Cardiac muscle cell (in vitro differentiated cells and primary cell): Measurements from ENCODE around the gene OSM. TPM values are rescaled to one million over a fixed set of nuclear protein-coding genes. Genes with fewer than 3 reads are reported as not detected.
A peak's percentile ranks its signal among the peaks of the same experiment; 100 is the strongest.

Experiments used
- DNase-seq, 2 donors: peaks; one replicate each; pipeline versions ENCODE4 v3.0.0 to v3.0.0-alpha.2; 2010 to 2017; ENCODE audit warnings: low read depth in 1 of 2, low spot score in 1 of 2
- H3K27ac ChIP-seq: fragments of 200-600 bp; sonication (generic); 2 replicates; pipeline ENCODE4 v1.5.1; 2016
- H3K27me3 ChIP-seq: fragments of 200-600 bp; sonication (generic); 2 replicates; pipeline ENCODE4 v1.6.0; 2016; ENCODE audit warnings: control low read depth
- H3K36me3 ChIP-seq: fragments of 200-600 bp; sonication (generic); 2 replicates; pipeline ENCODE4 v1.5.1; 2016; ENCODE audit warnings: control low read depth
- H3K4me1 ChIP-seq: fragments of 200-600 bp; sonication (generic); 2 replicates; pipeline ENCODE4 v1.8.1; 2017; ENCODE audit warnings: low read depth, mild to moderate bottlenecking, mixed run types
- H3K4me3 ChIP-seq: fragments of 200-600 bp; sonication (generic); 2 replicates; pipeline ENCODE4 v1.5.1; 2016; ENCODE audit warnings: mild to moderate bottlenecking
- H3K9me3 ChIP-seq: fragments of 200-600 bp; sonication (generic); 2 replicates; pipeline ENCODE4 v1.5.1; 2017; ENCODE audit warnings: low read depth, mild to moderate bottlenecking, control low read depth
- CTCF ChIP-seq: IDR thresholded peaks from 2 replicates; pipeline ENCODE4 v1.5.1; 2012; ENCODE audit warnings: low read depth, mild to moderate bottlenecking, low read length
- polyA plus RNA-seq: library from polyadenylated mRNA; unstranded; fragments of >200 nt; fragmentation: Nextera tagmentation; extraction: Ambion mirVana; gene quantifications from 2 replicates; pipeline ENCODE4 v1.2.1, GENCODE V29; 2016
- total RNA-seq: library from RNA; depleted of rRNA; stranded (reverse); fragments of >200 nt; gene quantifications from 2 replicates; pipeline ENCODE4 v1.2.3, GENCODE V29; 2016

OSM gene
- total and polyA plus RNA-seq, 2 experiments from 2014 or later: not detected

GRCh38 chr22:30310881-30311771, 44.5 kb upstream of the OSM start:
- no peak overlapping the region for H3K4me3 ChIP-seq
- peak overlapping the region; percentile 32 for H3K27ac ChIP-seq
- no peaks in the 10 kb centered on the region for H3K36me3 ChIP-seq
- DNase-seq: peak; percentile 42 to 75
- peaks cover 7% of the 10 kb centered on the region for H3K4me1 ChIP-seq
- TF ChIP-seq CTCF: no peak
- no peaks in the 10 kb centered on the region for H3K9me3 ChIP-seq
- H3K27me3 ChIP-seq: no peaks in the 10 kb centered on the region

GRCh38 chr22:30309951-30310741, 43.5 kb upstream of the OSM start:
- Histone ChIP-seq H3K4me1 (peaks cover 7% of the 10 kb centered on the region), H3K27ac (no peak overlapping the region), H3K4me3 (no peak overlapping the region), H3K27me3 (no peaks in the 10 kb centered on the region), H3K36me3 (no peaks in the 10 kb centered on the region), H3K9me3 (no peaks in the 10 kb centered on the region)
- peak in 1 of 2 donors; percentile 63 for DNase-seq
- no peak for TF ChIP-seq CTCF

GRCh38 chr22:30308518-30309230, 42.0 kb upstream of the OSM start:
- H3K27ac ChIP-seq: no peak overlapping the region
- no peaks in the 10 kb centered on the region for H3K9me3 ChIP-seq
- H3K4me1 ChIP-seq: peaks cover 7% of the 10 kb centered on the region
- no peak for DNase-seq
- H3K4me3 ChIP-seq: no peak overlapping the region
- no peaks in the 10 kb centered on the region for H3K27me3 ChIP-seq
- H3K36me3 ChIP-seq: no peaks in the 10 kb centered on the region
- no peak for TF ChIP-seq CTCF

GRCh38 chr22:30308093-30308492, 41.4 kb upstream of the OSM start:
- H3K9me3 ChIP-seq: no peaks in the 10 kb centered on the region
- no peak for DNase-seq
- H3K4me1 ChIP-seq: peaks cover 7% of the 10 kb centered on the region
- no peaks in the 10 kb centered on the region for H3K36me3 ChIP-seq
- H3K27me3 ChIP-seq: no peaks in the 10 kb centered on the region
- H3K27ac ChIP-seq: no peak overlapping the region
- no peak overlapping the region for H3K4me3 ChIP-seq
- no peak for TF ChIP-seq CTCF

- H3K27ac ChIP-seq: no peak overlapping the region
- no peaks in the 10 kb centered on the region for H3K36me3 ChIP-seq
- H3K4me1 ChIP-seq: peaks cover 7% of the 10 kb centered on the region
- H3K9me3 ChIP-seq: no peaks in the 10 kb centered on the region
- no peak for TF ChIP-seq CTCF
- no peaks in the 10 kb centered on the region for H3K27me3 ChIP-seq
- no peak for DNase-seq
- no peak overlapping the region for H3K4me3 ChIP-seq
Observed at GRCh38 chr22:30307041-30307574, 40.5 kb upstream of the OSM start.
